OCI-LY7 (cell line): ENCODE data around the gene CYP17A1. TPM values are rescaled to one million over a fixed set of nuclear protein-coding genes. Genes with fewer than 3 reads are reported as not detected.
"Not testable (repeated sequence)": the region's sequence is repeated elsewhere in the genome, so short reads cannot be mapped to it uniquely, and the experiment has no call there.

Source experiments
- BruUV-seq: library from RNA; stranded (reverse); fragments of 400-500 nt; replicated peaks from 2 replicates; lab custom pipeline; 2021; lab: Mats Ljungman, UMichigan
- CTCF ChIA-PET: fragments of 300-600 bp; sonication (Branson Sonifier 250); formaldehyde crosslinking; loops from one replicate; lab custom pipeline; 2022; ENCODE audit warnings: antibody characterized with exemption; ENCODE audit not compliant: unreplicated experiment; lab: Charles Lee
- POLR2A ChIA-PET: fragments of 300-600 bp; sonication (Branson Sonifier 250); formaldehyde crosslinking; loops from one replicate; lab custom pipeline; 2022; ENCODE audit warnings: antibody characterized with exemption; lab: Charles Lee
- DNase-seq: peaks from one replicate; pipeline ENCODE4 v3.0.0-alpha.2; 2015; ENCODE audit warnings: low spot score
- H2AFZ ChIP-seq: fragments of 200-600 bp; sonication (generic), shearing (Covaris generic); 2 replicates; pipeline ENCODE4 v1.6.1; 2014; ENCODE audit warnings: mild to moderate bottlenecking, antibody characterized with exemption, low read length, moderate library complexity
- H3K27ac ChIP-seq: fragments of 200-600 bp; sonication (generic); 2 replicates; pipeline ENCODE4 v1.5.1; 2014; ENCODE audit warnings: mixed run types, low read depth, mild to moderate bottlenecking, moderate library complexity, low read length, inconsistent platforms; ENCODE audit not compliant: poor library complexity, severe bottlenecking
- H3K36me3 ChIP-seq: fragments of 200-600 bp; sonication (generic); 2 replicates; pipeline ENCODE4 v1.6.1; 2014; ENCODE audit warnings: mild to moderate bottlenecking, antibody characterized with exemption, low read length, moderate library complexity, mixed read lengths; ENCODE audit not compliant: insufficient read depth
- H3K4me1 ChIP-seq: fragments of 200-600 bp; sonication (generic); 2 replicates; pipeline ENCODE4 v1.5.1; 2014; ENCODE audit warnings: mild to moderate bottlenecking, low read length; ENCODE audit not compliant: insufficient read depth, poor library complexity, severe bottlenecking
- H3K4me2 ChIP-seq: fragments of 200-600 bp; sonication (generic); 2 replicates; pipeline ENCODE4 v1.6.1; 2014; ENCODE audit warnings: mild to moderate bottlenecking, low read length
- H3K4me3 ChIP-seq: fragments of 200-600 bp; sonication (generic); 2 replicates; pipeline ENCODE4 v1.5.1; 2014; ENCODE audit warnings: mild to moderate bottlenecking, low read depth, low read length; ENCODE audit not compliant: poor library complexity, severe bottlenecking
- H3K79me2 ChIP-seq: fragments of 200-600 bp; sonication (generic); 2 replicates; pipeline ENCODE4 v1.6.1; 2016; ENCODE audit warnings: low read depth, mild to moderate bottlenecking, low read length, moderate library complexity, mixed read lengths; ENCODE audit not compliant: insufficient read depth
- H3K9me2 ChIP-seq: fragments of 200-600 bp; sonication (generic); 2 replicates; pipeline ENCODE4 v1.6.1; 2016; ENCODE audit warnings: mild to moderate bottlenecking, low read length, mixed read lengths; ENCODE audit not compliant: insufficient read depth
- H3K9me3 ChIP-seq: fragments of 200-600 bp; sonication (generic); 2 replicates; pipeline ENCODE4 v1.6.1; 2014; ENCODE audit warnings: mild to moderate bottlenecking, mixed run types, low read length, mixed read lengths
- H4K20me1 ChIP-seq: fragments of 200-600 bp; sonication (generic); 2 replicates; pipeline ENCODE4 v1.6.1; 2014; ENCODE audit warnings: mild to moderate bottlenecking, antibody characterized with exemption, low read length, moderate library complexity, mixed read lengths; ENCODE audit not compliant: insufficient read depth
- CTCF ChIP-seq: fragments of 200-600 bp; sonication (generic); conservative IDR thresholded peaks from 2 replicates; pipeline ENCODE4 v1.5.1; 2014; ENCODE audit warnings: mild to moderate bottlenecking, antibody characterized with exemption, low read length, moderate library complexity, mixed read lengths
- EZH2phosphoT487 ChIP-seq: fragments of 200-600 bp; sonication (generic); IDR thresholded peaks from 2 replicates; pipeline ENCODE4 v1.6.1; 2018; ENCODE audit warnings: low read depth, borderline replicate concordance, mild to moderate bottlenecking, mixed run types, antibody characterized with exemption, low read length, moderate library complexity, mixed read lengths
- intact Hi-C: fragments of 100-400 bp; cut with micrococcal nuclease; formaldehyde crosslinking; loops from one replicate; pipeline ENCODE4 v1.10.0; 2022; ENCODE audit not compliant: unreplicated experiment
- total RNA-seq, 2 experiments: library from RNA; depleted of rRNA in 1 of 2; stranded (reverse); fragments of >200 nt in 1 of 2; shearing (Covaris generic) in 1 of 2; gene quantifications; 2 replicates each; pipeline ENCODE4 v1.2.3, GENCODE V29; 2014 to 2022

CYP17A1 gene
- total RNA-seq, 2 experiments from 2014 or later: not detected

- Histone ChIP-seq H3K79me2 (peaks cover 4% of the 10 kb centered on the region; the same call in 1 of the 2 replicates), H2AFZ (no peak overlapping the region), H3K9me2 (no peaks in the 10 kb centered on the region), H3K4me2 (no peak overlapping the region), H3K36me3 (no peaks in the 10 kb centered on the region), H3K4me1 (no peaks in the 10 kb centered on the region), H3K4me3 (no peak overlapping the region), H3K9me3 (no peaks in the 10 kb centered on the region), H4K20me1 (no peaks in the 10 kb centered on the region), H3K27ac (no peak overlapping the region)
- intact Hi-C loops: no loop called here
- no TSS peak for BruUV-seq
- DNase-seq: no peak
- TF ChIP-seq EZH2phosphoT487 (no peak), CTCF (no peak)
- ChIA-PET POLR2A (interaction anchor here (0.6 to 0.7 kb wide), 2 partner anchors 46 to 914 kb away, joined by 3 to 7 read pairs; no protein-coding TSS in a partner anchor), CTCF (no interaction called here)
Observed at GRCh38 chr10:102850025-102850518, 12.9 kb upstream of the CYP17A1 start.

- Histone ChIP-seq H3K79me2 (no peaks in the 10 kb centered on the region), H3K9me3 (no peaks in the 10 kb centered on the region), H3K36me3 (no peaks in the 10 kb centered on the region), H3K27ac (no peak overlapping the region), H3K9me2 (no peaks in the 10 kb centered on the region), H3K4me1 (no peaks in the 10 kb centered on the region), H3K4me2 (no peak overlapping the region), H2AFZ (no peak overlapping the region), H4K20me1 (no peaks in the 10 kb centered on the region), H3K4me3 (no peak overlapping the region)
- CTCF ChIA-PET: no interaction called here
- TF ChIP-seq CTCF (no peak), EZH2phosphoT487 (no peak)
- DNase-seq: no peak
- POLR2A ChIA-PET: no interaction called here
- BruUV-seq: no TSS peak
- intact Hi-C loops: no loop called here
Observed at GRCh38 chr10:102845352-102845902, 8.2 kb upstream of the CYP17A1 start.

- H3K79me2 ChIP-seq, H2AFZ ChIP-seq, H3K4me3 ChIP-seq, DNase-seq, H3K4me2 ChIP-seq, BruUV-seq, H3K9me2 ChIP-seq, H3K4me1 ChIP-seq, H3K9me3 ChIP-seq, H3K27ac ChIP-seq, H3K36me3 ChIP-seq, H4K20me1 ChIP-seq, intact Hi-C loops, CTCF ChIA-PET: not testable (repeated sequence)
- POLR2A ChIA-PET: interaction anchor here (0.6 kb wide), 1 partner anchor 31 kb away, joined by 3 read pairs; no protein-coding TSS in a partner anchor
Observed at GRCh38 chr10:102844190-102844776, 7.1 kb upstream of the CYP17A1 start.

- H3K4me2 ChIP-seq, H2AFZ ChIP-seq, H3K36me3 ChIP-seq, H3K79me2 ChIP-seq, H3K9me3 ChIP-seq, H3K9me2 ChIP-seq, CTCF ChIA-PET, DNase-seq, H3K4me3 ChIP-seq, H3K27ac ChIP-seq, POLR2A ChIA-PET, H3K4me1 ChIP-seq, BruUV-seq, H4K20me1 ChIP-seq, intact Hi-C loops: not testable (repeated sequence)
Observed at GRCh38 chr10:102843139-102843538, 5.9 kb upstream of the CYP17A1 start.
